ENCODE results near the gene E2F8. TPM values are rescaled to one million over a fixed set of nuclear protein-coding genes. Genes with fewer than 3 reads are reported as not detected.

Gene E2F8
- total and polyA plus RNA-seq, 9 of the 15 experiments (the other 6 are each of a cell fraction or from before 2014, with no cell fraction given) = 6.9 to 23.6 (median 12.1) TPM

DNA sequence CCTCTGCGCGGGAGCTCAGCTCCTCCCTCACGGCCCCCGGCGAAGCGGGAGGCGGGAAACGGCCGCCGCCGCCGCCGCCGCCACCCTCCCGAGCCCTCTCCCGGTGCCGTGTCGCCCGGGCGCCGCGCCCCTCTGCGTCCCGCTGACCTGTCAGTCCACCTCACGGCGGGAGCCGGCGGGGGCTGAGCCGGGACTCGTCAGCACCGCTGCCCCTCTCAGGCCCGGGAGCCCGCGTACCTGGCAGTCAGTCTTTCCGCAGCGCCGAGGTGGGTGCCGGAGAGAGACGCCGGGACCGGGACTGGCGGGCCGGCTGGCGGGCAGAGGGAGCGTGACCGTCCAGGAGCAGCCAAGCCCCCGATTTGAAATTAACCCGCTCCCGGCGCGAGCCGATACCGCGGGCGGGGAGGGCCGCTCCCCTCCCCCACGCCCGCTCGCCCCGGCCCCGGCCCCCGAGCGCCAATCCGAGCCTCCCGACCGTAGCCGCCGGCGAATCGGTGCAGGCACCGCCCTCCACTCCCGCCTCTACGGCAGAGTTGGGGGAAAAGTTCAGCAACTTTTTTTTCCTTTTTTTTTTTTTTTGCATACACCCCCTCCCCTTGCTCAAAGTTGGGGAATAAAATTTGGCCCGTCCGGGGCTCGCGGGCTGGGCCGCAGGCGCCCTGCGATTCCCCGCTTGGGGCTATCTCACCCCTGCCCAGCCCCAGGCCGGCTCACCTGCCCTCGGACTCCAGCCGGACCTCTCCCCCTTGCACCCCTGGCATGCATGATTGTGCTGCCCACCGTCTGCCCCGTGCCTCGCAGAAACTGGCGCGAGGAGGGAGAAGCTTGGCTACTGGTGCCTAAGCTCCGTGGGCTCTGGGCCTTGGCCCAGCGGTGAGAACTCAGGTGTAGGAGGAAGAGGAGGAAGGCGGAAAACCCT is 774 bp upstream of the E2F8 start (continued):
- TF ChIP-seq E2F1 (CRISPR knock-in tag; IDR thresholded peaks at IDR 0.05) = 0 out of 2 replicates have a peak, but pooled peaks have one; percentile 6
- peak; percentile 75 for TF ChIP-seq BRD4 (IDR thresholded peaks at IDR 0.05)
- TF ChIP-seq HMG20B (CRISPR knock-in tag; IDR thresholded peaks at IDR 0.05) = no peak
- TF ChIP-seq ZNF77 (CRISPR knock-in tag; IDR thresholded peaks at IDR 0.05) = no peak
- TF ChIP-seq ZNF639 (CRISPR knock-in tag; conservative IDR thresholded peaks at IDR 0.05 in 1 of 2, IDR thresholded peaks at IDR 0.05 in 1 of 2) = peak in 1 of 2 experiments; percentile 68; a peak in 2 of 4 replicates
- no peak for TF ChIP-seq HSF4 (CRISPR knock-in tag; IDR thresholded peaks at IDR 0.05; ENCODE audit: borderline replicate concordance)
- TF ChIP-seq ZFP30 (CRISPR knock-in tag; IDR thresholded peaks at IDR 0.05; ENCODE audit: borderline replicate concordance) = no peak
- TF ChIP-seq, protein P1, sequence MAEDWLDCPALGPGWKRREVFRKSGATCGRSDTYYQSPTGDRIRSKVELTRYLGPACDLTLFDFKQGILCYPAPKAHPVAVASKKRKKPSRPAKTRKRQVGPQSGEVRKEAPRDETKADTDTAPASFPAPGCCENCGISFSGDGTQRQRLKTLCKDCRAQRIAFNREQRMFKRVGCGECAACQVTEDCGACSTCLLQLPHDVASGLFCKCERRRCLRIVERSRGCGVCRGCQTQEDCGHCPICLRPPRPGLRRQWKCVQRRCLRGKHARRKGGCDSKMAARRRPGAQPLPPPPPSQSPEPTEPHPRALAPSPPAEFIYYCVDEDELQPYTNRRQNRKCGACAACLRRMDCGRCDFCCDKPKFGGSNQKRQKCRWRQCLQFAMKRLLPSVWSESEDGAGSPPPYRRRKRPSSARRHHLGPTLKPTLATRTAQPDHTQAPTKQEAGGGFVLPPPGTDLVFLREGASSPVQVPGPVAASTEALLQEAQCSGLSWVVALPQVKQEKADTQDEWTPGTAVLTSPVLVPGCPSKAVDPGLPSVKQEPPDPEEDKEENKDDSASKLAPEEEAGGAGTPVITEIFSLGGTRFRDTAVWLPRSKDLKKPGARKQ (CRISPR knock-in tag; IDR thresholded peaks at IDR 0.05) = no peak
- TF ChIP-seq KDM2B (CRISPR knock-in tag; IDR thresholded peaks at IDR 0.05) = peak; percentile 45; the same call in 1 of the 2 replicates
- peak; percentile 3; the same call in 1 of the 2 replicates for TF ChIP-seq ZBTB1 (CRISPR knock-in tag; IDR thresholded peaks at IDR 0.05; ENCODE audit: borderline replicate concordance, low read depth)
- no peak for TF ChIP-seq MLLT1 (IDR thresholded peaks at IDR 0.05)
- TF ChIP-seq ETV5 (CRISPR knock-in tag; IDR thresholded peaks at IDR 0.05; ENCODE audit: low read depth) = no peak
- no peak for TF ChIP-seq NFXL1 (CRISPR knock-in tag; IDR thresholded peaks at IDR 0.05)
- TF ChIP-seq, protein P2, sequence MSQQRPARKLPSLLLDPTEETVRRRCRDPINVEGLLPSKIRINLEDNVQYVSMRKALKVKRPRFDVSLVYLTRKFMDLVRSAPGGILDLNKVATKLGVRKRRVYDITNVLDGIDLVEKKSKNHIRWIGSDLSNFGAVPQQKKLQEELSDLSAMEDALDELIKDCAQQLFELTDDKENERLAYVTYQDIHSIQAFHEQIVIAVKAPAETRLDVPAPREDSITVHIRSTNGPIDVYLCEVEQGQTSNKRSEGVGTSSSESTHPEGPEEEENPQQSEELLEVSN (IDR thresholded peaks at IDR 0.05; ENCODE audit: borderline replicate concordance in 1 of 2, extremely low read depth in 1 of 2, insufficient read depth in 1 of 2, insufficient read length in 1 of 2, low read depth in 1 of 2, low read length in 1 of 2, poor library complexity in 1 of 2, severe bottlenecking in 1 of 2) = peak; percentile 39 to 72
- no peak for TF ChIP-seq SMARCC2 (IDR thresholded peaks at IDR 0.05; ENCODE audit: low read depth)
- TF ChIP-seq ZNF445 (CRISPR knock-in tag; IDR thresholded peaks at IDR 0.05; ENCODE audit: low read depth) = no peak

Measured in K562 (cell line).